ENCODE results near the gene TRAPPC1. TPM values are rescaled to one million over a fixed set of nuclear protein-coding genes. Genes with fewer than 3 reads are reported as not detected.

Gene TRAPPC1
- total RNA-seq, 1 experiment from 2014 or later = 132 TPM

DNA sequence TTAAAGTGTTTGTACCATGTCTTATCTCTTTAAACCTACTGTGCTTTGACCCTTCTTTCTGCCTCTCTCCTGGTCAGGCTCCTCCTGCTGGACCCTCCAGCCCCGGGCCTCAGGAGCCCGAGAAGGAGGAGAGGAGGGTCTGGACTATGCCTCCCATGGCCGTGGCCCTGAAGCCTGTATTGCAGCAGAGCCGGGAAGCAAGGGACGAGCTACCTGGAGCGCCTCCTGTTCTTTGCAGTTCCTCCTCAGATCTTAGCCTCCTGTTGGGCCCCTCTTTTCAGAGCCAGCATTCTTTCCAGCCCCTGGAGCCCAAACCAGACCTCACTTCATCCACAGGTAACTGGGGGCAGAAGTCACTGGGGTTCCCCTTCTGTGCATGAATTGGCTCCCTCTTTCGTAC, 13.9 kb upstream of the TRAPPC1 start:
- no CpG with 5 or more reads among the region's 7 CpGs for WGBS (ENCODE audit: extremely low coverage, insufficient read length, low lambda C conversion rate)
- no peaks in the 10 kb centered on the region for H3K4me1 Mint-ChIP-seq
- H3K27ac ChIP-seq (ENCODE audit: insufficient read length, low read depth, low read length) = no peak overlapping the region
- H2BK15ac ChIP-seq (ENCODE audit: low read depth, low read length) = no peak overlapping the region
- H3K27ac Mint-ChIP-seq = no peak overlapping the region
- H3K56ac ChIP-seq (ENCODE audit: insufficient read length, low read depth, low read length) = no peak overlapping the region
- H3K9me3 ChIP-seq (ENCODE audit: control insufficient read depth, low read depth, low read length) = no peaks in the 10 kb centered on the region
- TF ChIP-seq CTCF (conservative IDR thresholded peaks at IDR 0.05) = no peak
- no peak overlapping the region for H2BK12ac ChIP-seq (ENCODE audit: insufficient read length, low read depth, low read length)
- no peak for DNase-seq
- H3K18ac ChIP-seq (ENCODE audit: insufficient read length, low read depth, low read length) = no peak overlapping the region
- H2AFZ ChIP-seq (ENCODE audit: low read length) = no peak overlapping the region
- no peak overlapping the region for H2BK5ac ChIP-seq (ENCODE audit: insufficient read length, low read length)
- H4K91ac ChIP-seq (ENCODE audit: insufficient read length, low read depth, low read length) = no peak overlapping the region
- H3K27me3 Mint-ChIP-seq (ENCODE audit: low read depth) = no peaks in the 10 kb centered on the region
- no peak overlapping the region for H3K4me2 ChIP-seq (ENCODE audit: insufficient read depth, insufficient read length, low read length)
- peaks cover 25 to 84% (median 77%) of the 10 kb centered on the region in 3 experiments; a peak in 6 of 7 replicates for H3K36me3 Mint-ChIP-seq (ENCODE audit: insufficient read depth in 1 of 3, low read depth in 3 of 3)
- no peak overlapping the region for H4K5ac ChIP-seq (ENCODE audit: insufficient read length, low read depth, low read length)
- no peaks in the 10 kb centered on the region for H3K79me1 ChIP-seq (ENCODE audit: insufficient read depth, low read depth, low read length, poor library complexity, severe bottlenecking)
- H3K4me1 ChIP-seq (ENCODE audit: insufficient read depth, low read length) = no peaks in the 10 kb centered on the region
- H3K23me2 ChIP-seq (ENCODE audit: insufficient read length, low read depth, low read length, poor library complexity, severe bottlenecking) = no peaks in the 10 kb centered on the region
- H3T11ph ChIP-seq (ENCODE audit: low read length) = no peak overlapping the region
- no peaks in the 10 kb centered on the region for H3K27me3 ChIP-seq (ENCODE audit: insufficient read depth, low read length)
- H2BK120ac ChIP-seq (ENCODE audit: low read depth, low read length, poor library complexity, severe bottlenecking) = no peak overlapping the region
- H3K9me3 Mint-ChIP-seq = no peaks in the 10 kb centered on the region
- H3K9ac ChIP-seq (ENCODE audit: extremely low read depth, insufficient read length, low read length) = no peak overlapping the region
- H3K4me3 Mint-ChIP-seq = no peak overlapping the region
- H3K79me2 ChIP-seq (ENCODE audit: insufficient read depth, low read length) = no peaks in the 10 kb centered on the region
- H4K8ac ChIP-seq (replicated peaks; ENCODE audit: insufficient read length, low read depth, low read length) = no peak overlapping the region
- no peak overlapping the region for H3K4ac ChIP-seq (ENCODE audit: low read depth, low read length)
- no peak overlapping the region for H3K23ac ChIP-seq (ENCODE audit: insufficient read length, low read depth, low read length)
- H2AK5ac ChIP-seq (ENCODE audit: insufficient read length, low read length) = no peak overlapping the region
- no peaks in the 10 kb centered on the region for H4K20me1 ChIP-seq (ENCODE audit: control insufficient read depth, insufficient read depth, insufficient read length)
- H3K14ac ChIP-seq (ENCODE audit: insufficient read depth, low read length) = no peak overlapping the region
- H2BK20ac ChIP-seq (ENCODE audit: low read depth, low read length, poor library complexity, severe bottlenecking) = no peak overlapping the region
